Psoas muscle (tissue), 8 donors: Measurements from ENCODE around the gene CLASP1. TPM values are rescaled to one million over a fixed set of nuclear protein-coding genes. Genes with fewer than 3 reads are reported as not detected.

Experiments
- ATAC-seq, 4 donors: fragments of 200-7000 bp; cut with Tn5 transposase; one replicate each; pipeline ENCODE4 v1.9.1; 2020; ENCODE audit warnings: moderate library complexity in 3 of 4, mild to moderate bottlenecking in 2 of 4
- DNase-seq, 2 donors: peaks; one replicate each; pipeline ENCODE4 v3.0.0-alpha.2; 2020
- H3K27ac ChIP-seq: fragments of 200-600 bp; one replicate; pipeline ENCODE4 v1.8.0; 2022
- H3K27me3 ChIP-seq, 3 donors: fragments of 200-600 bp in 1 of 3; one replicate each; pipeline versions ENCODE4 v1.6.1 to v1.8.0; 2013 to 2022; ENCODE audit warnings: low read length in 2 of 3, mild to moderate bottlenecking in 2 of 3, moderate library complexity in 1 of 3; ENCODE audit not compliant: insufficient read depth in 3 of 3
- H3K36me3 ChIP-seq, 2 donors: fragments of 200-600 bp in 1 of 2; one replicate each; pipeline versions ENCODE4 v1.6.1 to v1.8.0; 2013 to 2022; ENCODE audit warnings: low read depth in 1 of 2, mild to moderate bottlenecking in 1 of 2, moderate library complexity in 1 of 2; ENCODE audit not compliant: insufficient read depth in 1 of 2
- H3K4me1 ChIP-seq: fragments of 200-600 bp; one replicate; pipeline ENCODE4 v1.8.0; 2022
- H3K4me3 ChIP-seq: fragments of 200-600 bp; one replicate; pipeline ENCODE4 v1.8.0; 2022; ENCODE audit warnings: mild to moderate bottlenecking
- H3K9me3 ChIP-seq: fragments of 200-600 bp; one replicate; pipeline ENCODE4 v1.8.0; 2022
- CTCF ChIP-seq: fragments of 200-600 bp; IDR thresholded peaks from one replicate; pipeline ENCODE4 v1.8.0; 2022; ENCODE audit warnings: antibody characterized with exemption
- WGBS, 3 donors: extraction: QIAGEN DNeasy Blood & Tissue Kit; methylation state at CpG; one replicate each; pipeline versions ENCODE4 v1.1.6 to v1.1.7; 2013; 5-methylcytosine and 5-hydroxymethylcytosine counted together
- intact Hi-C, 2 donors: fragments of 100-400 bp; cut with DNase I; formaldehyde crosslinking; loops; one replicate each; pipeline versions ENCODE4 v1.11.0 to v1.14.2; 2022
- polyA plus RNA-seq, 3 donors: library from polyadenylated mRNA; stranded (reverse); fragments of 200-250 nt; gene quantifications; one replicate each; pipeline ENCODE4 v1.2.3, GENCODE V29; 2013
- total RNA-seq, 4 donors: library from RNA; stranded (reverse); fragmentation: NEBNext Ultra II Directional in 2 of 4; extraction: Animal tissue kit (Norgen Biotek cat#: 25700) in 2 of 4; gene quantifications; one replicate each; pipeline versions ENCODE4 v1.2.1 to v1.2.4, GENCODE V29; 2021 to 2023
- donor health status: healthy with polysubstance abuse.
- donor health status: DM: no; HTN: no; CAD: no; lungs with moderate emphysema.
- donor health status: Bipolar disorder and iron deficiency.
- donor health status: healthy.
- donor health status: DM: yes; HTN: yes; CAD: no.
- donor health status: DM: no; HTN: no; CAD: no.
- donor health status: DM: no; HTN: no; CAD: no.
- donor health status: DM: yes; HTN: yes; CAD: no.

The CLASP1 gene
- total and polyA plus RNA-seq, 7 donors, result 11.6 to 60.7 (median 38.8) TPM

GRCh38 chr2:121387591-121388325, 261.5 kb downstream of the CLASP1 start:
- H3K4me1 ChIP-seq, result peaks cover 5% of the 10 kb centered on the region
- no peaks in the 10 kb centered on the region for H3K9me3 ChIP-seq
- H3K27me3 ChIP-seq, result no peaks in the 10 kb centered on the region
- no peak overlapping the region for H3K27ac ChIP-seq
- DNase-seq (no peak), ATAC-seq (peak in 1 of 4 donors; percentile 19)
- H3K4me3 ChIP-seq, result no peak overlapping the region
- TF ChIP-seq CTCF, result no peak
- peaks cover 13 to 75% of the 10 kb centered on the region in 2 donors for H3K36me3 ChIP-seq
- WGBS, 3 donors, result 93 to 95% (median 94%) methylated on average over 5 of the region's 5 CpGs
- intact Hi-C loops, result no loop called here

DNA sequence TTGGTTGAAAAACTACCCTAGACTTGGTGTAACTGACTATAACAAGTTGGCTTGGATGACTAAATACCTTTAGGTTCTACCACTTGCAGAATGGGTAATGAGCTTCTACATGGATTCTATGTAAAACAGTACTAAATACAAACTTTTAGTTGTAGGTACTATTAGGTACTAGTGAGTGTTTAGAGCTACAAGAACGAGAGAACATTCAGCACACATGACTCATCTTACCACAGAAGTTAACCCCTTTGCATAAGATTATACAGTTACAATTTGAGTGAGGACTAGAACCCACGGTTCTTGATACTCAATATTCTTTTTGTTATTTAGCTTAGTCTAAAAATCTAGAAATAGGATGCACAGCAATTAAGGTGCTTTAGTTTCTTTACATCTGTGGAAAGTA, 262.6 kb downstream of the CLASP1 start:
- TF ChIP-seq CTCF, result no peak
- peak; percentile 49 to 74 (median 64) for ATAC-seq
- Histone ChIP-seq H3K9me3 (no peaks in the 10 kb centered on the region), H3K4me3 (no peak overlapping the region), H3K4me1 (peaks cover 5% of the 10 kb centered on the region), H3K27ac (peak overlapping the region; percentile 67), H3K36me3 (peaks cover 16 to 80% of the 10 kb centered on the region in 2 donors), H3K27me3 (no peaks in the 10 kb centered on the region)
- intact Hi-C loops, result no loop called here
- 52 to 69% (median 55%) methylated on average over 2 of the region's 2 CpGs for WGBS, 3 donors
- no peak for DNase-seq

GRCh38 chr2:121386102-121386501, 263.2 kb downstream of the CLASP1 start:
- H3K4me3 ChIP-seq, result no peak overlapping the region
- ATAC-seq (peak in 2 of 4 donors; percentile 5 to 7), DNase-seq (no peak)
- TF ChIP-seq CTCF, result no peak
- H3K36me3 ChIP-seq, result peaks cover 17 to 80% of the 10 kb centered on the region in 2 donors
- no peaks in the 10 kb centered on the region for H3K27me3 ChIP-seq
- peak overlapping the region; percentile 67 for H3K27ac ChIP-seq
- no peaks in the 10 kb centered on the region for H3K9me3 ChIP-seq
- peaks cover 5% of the 10 kb centered on the region for H3K4me1 ChIP-seq
- intact Hi-C loops, result no loop called here

GRCh38 chr2:121382744-121383143, 266.5 kb downstream of the CLASP1 start:
- intact Hi-C loops, result no loop called here
- Histone ChIP-seq H3K9me3 (no peaks in the 10 kb centered on the region), H3K4me3 (no peak overlapping the region), H3K27me3 (no peaks in the 10 kb centered on the region), H3K36me3 (peaks cover 17 to 95% of the 10 kb centered on the region in 2 donors), H3K4me1 (peaks cover 5% of the 10 kb centered on the region), H3K27ac (no peak overlapping the region)
- 84 to 87% (median 86%) methylated on average over 4 of the region's 4 CpGs for WGBS, 3 donors
- TF ChIP-seq CTCF, result no peak
- ATAC-seq (no peak), DNase-seq (no peak)

DNA sequence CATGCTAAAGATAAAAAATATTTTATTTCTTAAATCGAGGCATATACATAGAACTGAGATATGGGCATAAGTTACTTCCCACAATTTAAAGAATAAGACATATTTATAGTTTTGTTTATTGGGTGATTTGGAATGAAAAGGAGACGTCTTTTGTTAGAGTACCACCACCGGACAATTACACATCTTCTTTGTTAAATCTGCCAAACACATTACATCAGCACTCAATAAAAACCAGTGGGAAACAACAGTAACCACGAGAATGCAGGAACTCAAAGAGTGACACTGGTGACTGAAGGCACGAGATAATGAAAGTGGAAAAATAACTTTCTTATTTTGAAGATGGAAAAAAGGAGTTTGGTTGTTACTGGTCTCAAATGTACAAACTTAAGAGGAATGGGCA, 271.6 kb downstream of the CLASP1 start:
- no peak for TF ChIP-seq CTCF
- H3K36me3 ChIP-seq, result peaks cover 5 to 97% of the 10 kb centered on the region in 2 donors
- no peaks in the 10 kb centered on the region for H3K4me1 ChIP-seq
- H3K9me3 ChIP-seq, result no peaks in the 10 kb centered on the region
- no peak overlapping the region for H3K4me3 ChIP-seq
- 67 to 78% (median 70%) methylated on average over 5 of the region's 5 CpGs for WGBS, 3 donors
- intact Hi-C loops, result no loop called here
- DNase-seq (no peak), ATAC-seq (no peak)
- H3K27me3 ChIP-seq, result no peaks in the 10 kb centered on the region
- no peak overlapping the region for H3K27ac ChIP-seq
